GM10266 (cell line): Measurements from ENCODE around the gene LHPP.
A peak's percentile ranks its signal among the peaks of the same experiment; 100 is the strongest.

Source experiments
- DNase-seq: peaks from one replicate; pipeline ENCODE4 v3.0.0; 2012; ENCODE audit errors: extremely low spot score
- TF ChIP-seq, protein P1 (sequence below): IDR thresholded peaks from 2 replicates; pipeline ENCODE4 v1.5.1; 2012; ENCODE audit warnings: mild to moderate bottlenecking, low read depth; ENCODE audit not compliant: control insufficient read depth, insufficient read depth; ENCODE audit errors: missing control alignments

LHPP gene

GRCh38 chr10:124449170-124450011 is 12.2 kb upstream of the LHPP start:
- TF ChIP-seq, protein P1, sequence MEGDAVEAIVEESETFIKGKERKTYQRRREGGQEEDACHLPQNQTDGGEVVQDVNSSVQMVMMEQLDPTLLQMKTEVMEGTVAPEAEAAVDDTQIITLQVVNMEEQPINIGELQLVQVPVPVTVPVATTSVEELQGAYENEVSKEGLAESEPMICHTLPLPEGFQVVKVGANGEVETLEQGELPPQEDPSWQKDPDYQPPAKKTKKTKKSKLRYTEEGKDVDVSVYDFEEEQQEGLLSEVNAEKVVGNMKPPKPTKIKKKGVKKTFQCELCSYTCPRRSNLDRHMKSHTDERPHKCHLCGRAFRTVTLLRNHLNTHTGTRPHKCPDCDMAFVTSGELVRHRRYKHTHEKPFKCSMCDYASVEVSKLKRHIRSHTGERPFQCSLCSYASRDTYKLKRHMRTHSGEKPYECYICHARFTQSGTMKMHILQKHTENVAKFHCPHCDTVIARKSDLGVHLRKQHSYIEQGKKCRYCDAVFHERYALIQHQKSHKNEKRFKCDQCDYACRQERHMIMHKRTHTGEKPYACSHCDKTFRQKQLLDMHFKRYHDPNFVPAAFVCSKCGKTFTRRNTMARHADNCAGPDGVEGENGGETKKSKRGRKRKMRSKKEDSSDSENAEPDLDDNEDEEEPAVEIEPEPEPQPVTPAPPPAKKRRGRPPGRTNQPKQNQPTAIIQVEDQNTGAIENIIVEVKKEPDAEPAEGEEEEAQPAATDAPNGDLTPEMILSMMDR: no peak
- peak; percentile 16 for DNase-seq

DNA sequence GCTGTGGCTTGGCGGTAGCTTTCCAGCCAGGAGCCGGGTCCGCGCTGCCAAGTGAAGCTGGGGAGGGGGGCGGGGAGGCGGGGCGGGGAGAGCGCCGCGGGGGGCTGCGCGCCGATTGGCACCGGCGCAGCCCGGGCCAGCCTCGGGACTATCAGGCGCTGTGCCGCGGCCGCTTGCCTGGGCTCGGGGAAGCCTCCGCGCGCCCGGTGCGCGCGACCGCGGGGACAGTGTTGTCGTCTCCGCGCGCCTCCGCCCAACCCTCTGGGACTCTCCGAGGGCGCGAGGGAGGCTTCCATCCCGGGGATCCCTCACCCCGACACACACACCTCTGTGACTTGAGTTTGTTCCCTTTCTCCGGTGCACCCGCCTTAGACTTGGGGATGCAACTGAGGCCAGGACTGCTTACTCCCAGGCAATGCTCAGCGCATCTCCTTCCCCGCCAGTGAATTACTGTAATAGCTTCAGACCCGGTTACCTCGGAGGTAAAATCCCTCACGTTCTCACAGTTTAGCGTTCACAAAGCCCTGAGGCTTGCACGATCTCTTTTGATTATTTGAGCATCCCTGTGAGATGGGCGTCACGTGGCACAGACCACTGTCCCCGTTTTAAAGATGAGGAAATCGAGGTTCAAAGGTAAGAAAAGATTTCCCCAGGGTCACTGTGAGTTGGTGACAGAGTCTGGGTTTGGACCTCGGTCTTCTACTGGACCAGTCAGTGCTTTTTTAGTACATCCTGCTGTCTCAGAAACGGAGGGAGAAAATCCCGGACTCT is 11.4 kb upstream of the LHPP start, which contains the start of gene NKX1-2:
Gene NKX1-2 (minus strand): TSS at position 24 of the 771 bp plus-strand sequence. CDS start 92 bp downstream, outside the sequence.
- DNase-seq: peak; percentile 38

GRCh38 chr10:124450783-124451057 is 10.9 kb upstream of the LHPP start:
- no peak for DNase-seq
- TF ChIP-seq, protein P1: no peak

More for the DNA sequence above, 11.4 kb upstream of the LHPP start, which contains the start of gene NKX1-2:
- TF ChIP-seq, protein P1: no peak

GRCh38 chr10:124451276-124451675 is 10.3 kb upstream of the LHPP start:
- DNase-seq: no peak
- TF ChIP-seq, protein P1: no peak

- TF ChIP-seq, protein P1: no peak
- no peak for DNase-seq
These were observed 7.5 kb upstream of the LHPP start for GRCh38 chr10:124453960-124454610.

DNA sequence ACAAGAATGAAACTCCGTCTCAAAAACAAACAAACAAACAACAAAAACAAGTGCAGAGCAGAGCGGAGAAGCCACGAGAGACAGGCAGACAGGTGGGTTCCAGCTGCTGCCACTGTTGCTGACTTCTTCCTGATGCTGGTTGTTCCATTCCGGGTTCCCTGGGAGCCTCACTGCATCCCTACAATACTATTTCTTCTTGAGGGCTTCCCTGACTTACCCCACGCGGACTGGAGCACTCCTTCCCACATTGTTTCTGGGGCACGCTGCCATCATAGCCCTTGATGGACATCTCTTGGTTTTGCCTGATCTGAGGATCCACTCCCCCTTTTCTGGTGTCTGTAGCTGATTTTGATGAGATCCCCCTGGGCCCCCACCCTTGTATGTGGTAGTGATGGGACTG is 6.2 kb upstream of the LHPP start:
- TF ChIP-seq, protein P1: no peak
- DNase-seq: no peak

GRCh38 chr10:124458473-124458872 is 3.1 kb upstream of the LHPP start:
- TF ChIP-seq, protein P1: no peak

More at GRCh38 chr10:124458473-124458872, 3.1 kb upstream of the LHPP start:
- no peak for DNase-seq
